ENCODE data around the gene CPNE8.
"Not testable (repeated sequence)": the region's sequence is repeated elsewhere in the genome, so short reads cannot be mapped to it uniquely, and the experiment has no call there.

Gene CPNE8

DNA sequence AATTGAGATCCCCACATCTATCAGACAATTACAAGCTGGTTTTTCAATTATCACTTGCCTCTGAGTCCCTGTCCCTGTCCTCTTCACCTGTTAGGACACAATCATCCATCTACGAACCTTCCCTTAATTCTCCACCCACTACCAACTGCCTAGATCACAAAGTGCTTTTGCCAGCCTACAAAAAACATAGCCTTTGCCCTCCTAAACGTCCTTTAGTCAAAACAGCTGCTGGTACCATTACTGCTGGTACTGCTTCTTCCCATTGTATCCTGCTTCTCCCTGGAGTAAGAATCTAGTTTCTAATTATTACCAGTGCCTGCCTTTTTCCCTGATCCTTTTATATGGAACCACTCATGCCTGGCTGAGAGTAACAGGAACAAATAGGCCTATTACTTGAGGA is 82.1 kb downstream of the CPNE8 start:
- DNase-seq, result no peak

DNA sequence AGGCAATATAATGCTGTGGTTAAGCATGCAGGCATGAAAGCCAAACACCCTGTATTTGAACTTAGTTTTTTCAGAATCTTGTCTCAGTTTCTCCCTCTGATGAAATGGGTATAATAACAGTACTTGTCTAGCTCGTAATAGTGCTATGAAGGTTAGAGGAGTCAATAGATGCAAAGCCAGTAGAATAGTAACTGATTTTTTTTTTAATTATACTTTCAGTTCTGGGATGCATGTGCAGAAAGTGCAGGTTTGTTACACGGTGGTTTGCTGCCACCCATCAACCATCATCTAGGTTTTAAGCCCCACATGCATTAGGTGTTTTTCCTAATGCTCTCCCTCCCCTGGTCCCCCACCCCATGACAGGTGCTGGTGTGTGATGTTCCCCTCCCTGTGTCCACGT is 87.4 kb downstream of the CPNE8 start:
- no peak for DNase-seq

- no peak for DNase-seq
Measured at GRCh38 chr12:38813923-38814322, 91.5 kb downstream of the CPNE8 start.

GRCh38 chr12:38811814-38812356 is 93.5 kb downstream of the CPNE8 start:
- no peak for DNase-seq

DNA sequence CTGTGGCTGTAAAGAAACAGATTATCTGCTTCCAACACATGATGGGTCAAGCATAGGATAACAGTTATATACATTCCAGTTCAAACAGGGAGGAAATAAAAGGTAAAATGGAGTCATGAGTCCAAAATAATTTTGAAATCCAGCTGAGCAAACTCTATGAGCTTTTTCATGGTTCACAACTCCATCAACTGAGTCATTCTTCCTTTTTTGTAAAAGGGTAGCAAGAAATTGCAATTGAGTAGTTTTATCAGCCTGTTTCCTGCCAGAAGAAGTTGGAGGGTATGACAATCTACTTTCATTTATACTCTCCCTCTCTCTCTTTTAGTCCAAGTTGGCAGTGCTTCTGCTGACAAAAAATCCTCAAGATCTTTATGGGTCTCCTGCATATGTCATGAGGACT is 95.6 kb downstream of the CPNE8 start:
- DNase-seq, result no peak

GRCh38 chr12:38788106-38788505 is 117.3 kb downstream of the CPNE8 start:
- no peak for DNase-seq

DNA sequence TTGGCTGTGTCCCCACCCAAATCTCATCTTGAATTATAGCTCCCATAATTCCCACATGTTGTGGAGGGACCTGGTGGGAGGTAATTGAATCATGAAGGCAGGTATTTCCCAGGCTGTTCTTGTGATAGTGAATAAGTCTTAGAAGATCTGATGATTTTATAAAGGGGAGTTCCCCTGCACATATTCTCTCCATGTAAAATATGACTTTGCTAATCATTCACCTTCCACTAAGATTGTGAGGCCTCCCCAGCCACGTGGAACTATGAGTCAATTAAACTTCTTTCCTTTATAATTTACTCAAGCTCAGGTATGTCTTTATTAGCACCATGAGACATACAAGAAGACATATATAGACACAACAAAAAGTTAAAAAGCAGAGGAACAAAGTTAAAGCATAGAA is 120.0 kb downstream of the CPNE8 start:
- no peak for DNase-seq

DNA sequence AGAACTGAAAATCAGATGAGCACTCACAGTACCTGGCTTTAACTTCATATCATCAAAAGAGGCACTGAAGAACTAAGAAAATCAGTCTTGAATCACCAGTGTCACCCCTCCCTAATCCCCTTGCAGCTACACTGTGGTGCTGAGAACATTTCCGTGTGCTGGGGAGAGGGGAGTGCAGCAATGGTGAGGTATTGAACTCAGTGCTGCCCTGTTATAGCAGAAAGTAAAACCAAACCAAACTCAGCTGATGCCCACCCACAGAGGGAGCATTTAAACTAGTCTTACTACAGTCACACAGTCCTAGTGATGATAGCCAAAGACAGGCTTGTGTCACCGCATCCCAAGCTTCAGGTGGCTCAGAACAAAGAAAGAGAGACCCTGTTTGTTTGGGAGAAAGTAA is 122.1 kb downstream of the CPNE8 start:
- no peak for DNase-seq

DNA sequence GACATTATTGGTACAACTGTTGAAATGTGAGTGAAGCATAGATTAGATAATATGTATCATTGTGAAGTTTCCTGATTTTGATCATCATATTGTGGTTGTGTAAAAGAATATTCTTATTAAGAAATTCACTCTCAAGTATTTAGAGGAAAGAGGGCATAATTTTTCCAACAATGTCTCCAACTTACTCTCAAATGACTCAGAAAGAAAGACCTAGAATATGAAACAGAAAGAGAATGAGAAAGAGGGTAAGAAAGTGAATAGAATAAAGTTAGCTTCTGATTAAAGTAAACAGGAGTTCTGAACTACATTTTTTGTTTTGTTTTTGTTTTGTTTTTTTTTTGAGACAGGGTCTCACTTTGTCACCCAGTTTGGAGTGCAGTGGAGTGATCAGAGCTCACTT is 123.0 kb downstream of the CPNE8 start:
- DNase-seq, result no peak

DNA sequence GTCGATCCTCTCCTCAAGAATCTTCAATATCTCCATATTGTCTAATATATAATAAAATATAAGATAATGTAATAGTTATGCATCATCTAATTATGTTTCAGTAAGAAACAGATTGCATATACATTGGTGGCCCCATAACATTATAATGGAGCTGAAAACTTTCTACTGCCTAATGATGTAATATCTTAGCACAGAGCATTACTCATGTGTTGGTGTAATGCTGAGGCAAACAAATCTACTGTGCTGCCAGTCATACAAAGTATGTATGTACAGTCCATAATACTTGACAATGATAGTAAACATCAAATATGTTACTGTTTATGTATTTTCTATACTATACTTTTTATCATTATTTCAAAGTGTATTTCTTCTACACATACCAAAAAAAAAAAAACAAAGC is 128.7 kb downstream of the CPNE8 start:
- DNase-seq, result no peak

- DNase-seq, result no peak
Measured at GRCh38 chr12:38775457-38775856, 129.9 kb downstream of the CPNE8 start.

DNA sequence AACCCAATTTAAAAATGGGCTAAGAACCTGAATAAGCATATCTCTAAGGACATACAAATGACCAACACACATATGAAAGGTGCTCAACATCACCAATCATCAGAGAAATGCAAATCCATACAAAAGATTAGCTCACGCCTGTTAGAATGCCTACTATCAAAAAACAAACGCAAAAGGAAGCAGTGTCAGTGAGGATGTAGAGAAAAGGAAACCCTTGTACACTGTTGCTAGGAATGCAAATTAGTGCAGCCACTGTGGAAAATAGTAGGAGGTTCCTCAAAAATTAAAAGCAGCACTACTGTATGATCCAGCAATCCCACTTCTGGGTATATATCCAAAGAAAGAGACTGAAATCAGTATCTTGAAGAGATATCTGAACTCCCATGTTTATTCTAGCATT is 133.0 kb downstream of the CPNE8 start:
- no peak for DNase-seq

GRCh38 chr12:38771871-38772270 is 133.5 kb downstream of the CPNE8 start:
- no peak for DNase-seq

DNA sequence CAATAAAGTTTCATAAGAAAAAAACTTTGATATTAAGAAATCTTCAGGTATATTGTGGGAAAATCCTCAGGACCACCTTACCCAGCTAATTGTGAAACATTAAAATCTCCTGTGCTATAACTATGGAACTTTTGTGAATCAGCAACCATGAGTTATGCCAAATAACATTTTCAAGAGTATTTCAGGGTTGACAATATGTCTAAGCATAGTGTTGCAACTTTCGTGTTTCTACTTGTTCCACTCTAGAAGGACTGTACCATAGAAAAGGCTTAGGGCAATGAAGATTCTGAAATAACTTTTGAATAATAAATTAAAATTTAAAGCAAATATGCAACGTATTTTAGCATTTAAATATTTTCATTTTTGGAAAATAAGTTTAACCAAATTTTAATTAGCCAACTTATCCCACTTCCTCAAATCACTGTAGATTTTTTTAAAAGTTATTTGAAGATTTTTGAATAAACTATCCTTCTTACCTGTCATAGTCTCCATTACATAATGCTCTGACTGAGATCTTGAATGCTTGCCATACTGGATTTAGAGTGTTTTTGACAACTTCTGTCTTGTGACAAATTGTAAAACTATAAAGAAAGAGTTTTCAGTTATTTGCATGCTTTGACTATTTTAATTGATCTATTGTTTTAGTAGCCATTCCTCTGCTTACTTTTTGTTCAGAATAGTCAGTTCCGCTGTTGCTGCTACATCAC is 143.6 kb downstream of the CPNE8 start:
- DNase-seq, result no peak

DNA sequence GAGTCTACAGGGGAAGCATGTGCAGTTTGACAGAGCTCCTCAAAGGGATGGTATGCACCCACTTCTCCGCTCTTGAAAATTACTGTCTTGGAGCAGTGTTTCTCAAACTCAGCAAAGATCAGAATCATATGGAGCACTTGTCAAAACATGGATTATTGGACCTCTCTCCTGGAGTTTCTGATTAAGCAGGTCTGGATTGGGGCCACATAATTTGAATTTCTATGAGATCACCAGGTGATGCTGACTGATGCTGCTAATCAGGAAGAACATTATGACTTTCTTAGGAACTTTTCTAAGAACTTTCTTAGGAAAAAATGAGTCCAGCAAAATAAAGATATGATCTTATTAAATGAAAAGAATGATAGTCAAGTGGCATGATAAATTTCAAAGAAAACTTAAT is 144.3 kb downstream of the CPNE8 start:
- DNase-seq, result no peak

DNA sequence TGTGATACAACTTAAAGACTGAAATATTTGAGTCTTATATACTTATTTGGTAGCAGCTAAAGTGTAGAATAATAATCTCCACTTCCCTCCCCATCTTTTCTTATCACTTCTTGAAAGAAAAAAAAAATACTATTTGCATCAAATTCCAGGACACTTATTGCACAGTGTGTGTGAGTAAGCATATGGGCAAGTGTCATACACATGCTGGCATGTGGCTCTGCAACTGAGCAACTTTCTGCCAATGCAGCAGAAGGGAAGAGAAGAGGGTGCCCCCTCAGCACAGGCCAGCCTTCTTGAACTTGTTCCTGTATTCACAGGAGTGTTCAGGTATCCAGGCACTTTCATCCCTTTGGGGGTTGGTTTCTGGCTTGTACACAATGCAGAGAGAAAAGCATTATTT is 145.8 kb downstream of the CPNE8 start:
- no peak for DNase-seq

GRCh38 chr12:38746744-38747143 is 158.6 kb downstream of the CPNE8 start:
- DNase-seq, result no peak

- DNase-seq, result no peak
Measured at GRCh38 chr12:38745601-38746000, 159.8 kb downstream of the CPNE8 start.

- DNase-seq, result no peak
Measured at GRCh38 chr12:38744041-38744440, 161.3 kb downstream of the CPNE8 start.

DNA sequence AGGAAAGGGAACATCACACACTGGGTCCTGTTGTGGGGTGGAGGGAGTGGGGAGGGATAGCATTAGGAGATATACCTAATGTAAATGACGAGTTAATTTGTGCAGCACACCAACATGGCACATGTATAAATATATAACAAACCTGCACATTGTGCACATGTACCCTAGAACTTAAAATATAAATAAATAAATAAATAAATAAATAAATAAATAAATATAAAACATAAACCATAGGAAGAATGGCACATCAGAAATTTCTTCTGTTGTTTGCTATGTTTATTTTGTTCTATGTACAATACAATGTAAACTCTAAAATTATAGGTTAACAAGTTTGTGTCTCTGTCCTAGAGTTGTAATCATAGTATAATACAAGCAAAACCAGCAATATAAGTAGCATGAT is 162.9 kb downstream of the CPNE8 start:
- not testable (repeated sequence) for DNase-seq

DNA sequence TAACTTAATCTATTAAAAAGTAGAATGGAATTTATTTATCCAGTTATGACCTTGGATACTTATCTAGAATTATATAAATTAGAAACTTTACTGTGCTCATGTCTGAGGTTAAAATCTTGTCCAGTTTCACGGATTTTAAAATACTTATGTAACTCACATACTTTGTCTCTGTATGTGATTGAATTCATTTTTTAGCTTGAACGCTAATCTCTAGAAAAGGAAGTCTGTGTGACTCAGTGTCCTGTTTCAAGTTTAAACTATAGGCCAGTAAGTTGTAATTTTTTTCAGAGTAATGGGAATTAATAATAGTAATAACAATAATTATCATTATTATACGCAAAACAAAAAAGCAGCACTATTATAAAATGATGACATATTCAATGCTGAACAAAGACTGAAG is 168.6 kb downstream of the CPNE8 start:
- no peak for DNase-seq

DNA sequence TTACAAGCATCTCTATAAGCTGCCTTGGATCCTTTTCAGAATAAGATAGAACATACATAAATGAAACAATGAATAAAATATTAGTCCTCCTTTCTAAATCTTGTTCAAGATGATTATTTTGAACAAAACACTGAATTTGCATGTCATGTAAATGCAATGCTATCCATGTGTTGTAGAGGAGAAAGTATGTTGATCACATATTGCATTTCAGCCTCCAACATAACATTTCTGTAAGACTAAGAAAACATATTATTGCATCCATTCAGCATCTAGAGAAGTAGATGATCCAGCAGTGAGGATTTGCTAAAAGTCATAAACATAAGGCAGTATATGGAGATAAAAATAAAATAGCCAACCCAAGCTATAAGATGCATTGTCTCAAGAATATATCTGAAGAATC is 172.6 kb downstream of the CPNE8 start:
- DNase-seq, result no peak

GRCh38 chr12:38728894-38729293 is 176.5 kb downstream of the CPNE8 start:
- no peak for DNase-seq

- no peak for DNase-seq
Measured at GRCh38 chr12:38721611-38722252, 183.7 kb downstream of the CPNE8 start.

DNA sequence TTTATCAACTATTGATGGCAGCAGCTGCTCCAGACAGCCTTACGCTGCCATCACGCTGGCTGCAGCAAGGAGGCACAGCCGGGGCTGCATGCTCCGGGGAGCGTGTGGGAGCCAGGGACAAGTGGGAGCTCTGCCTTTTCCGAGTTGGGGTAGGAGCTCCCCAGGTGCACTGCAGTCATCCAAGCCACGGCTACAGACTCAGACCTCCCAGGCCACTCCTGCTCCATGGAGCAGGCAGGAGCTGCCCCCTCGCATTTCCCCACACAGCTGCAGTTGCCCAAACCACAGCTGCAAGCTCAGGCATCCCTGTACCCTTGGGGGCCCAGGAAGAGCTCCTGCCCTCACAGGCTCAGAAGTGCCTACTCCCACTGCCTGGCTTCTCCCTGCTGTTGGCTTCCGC is 184.7 kb downstream of the CPNE8 start:
- DNase-seq, result no peak
